ENCODE measurements around the gene CYTH4. TPM values are rescaled to one million over a fixed set of nuclear protein-coding genes. Genes with fewer than 3 reads are reported as not detected.

The CYTH4 gene
- total RNA-seq, 1 donor from 2014 or later = 40.0 TPM

GRCh38 chr22:37283393-37283937, 1.2 kb downstream of the CYTH4 start:
- DNase-seq (ENCODE audit: low spot score) (no peak), ATAC-seq (peak; percentile 38)
- intact Hi-C loops (cut with DNase I) = no loop called here

GRCh38 chr22:37284126-37284804, 2.0 kb downstream of the CYTH4 start:
- intact Hi-C loops (cut with DNase I) = no loop called here
- ATAC-seq (peak; percentile 4), DNase-seq (ENCODE audit: low spot score) (no peak)

GRCh38 chr22:37284805-37285355, 2.6 kb downstream of the CYTH4 start:
- no peak for DNase-seq (ENCODE audit: low spot score)
- intact Hi-C loops (cut with DNase I) = no loop called here
- ATAC-seq = peak; percentile 91

- DNase-seq (ENCODE audit: low spot score) (no peak), ATAC-seq (no peak)
- intact Hi-C loops (cut with DNase I) = no loop called here
Observed at GRCh38 chr22:37285937-37286336, 3.6 kb downstream of the CYTH4 start.

- ATAC-seq (no peak), DNase-seq (ENCODE audit: low spot score) (no peak)
- intact Hi-C loops (cut with DNase I) = no loop called here
Observed at GRCh38 chr22:37287550-37287951, 5.2 kb downstream of the CYTH4 start.

- DNase-seq (ENCODE audit: low spot score) = no peak
- intact Hi-C loops (cut with DNase I) = no loop called here
- ATAC-seq = no peak
Observed at GRCh38 chr22:37288521-37288920, 6.2 kb downstream of the CYTH4 start.

GRCh38 chr22:37289156-37289735, 6.9 kb downstream of the CYTH4 start:
- ATAC-seq (no peak), DNase-seq (ENCODE audit: low spot score) (no peak)
- intact Hi-C loops (cut with DNase I) = no loop called here

GRCh38 chr22:37290737-37291136, 8.4 kb downstream of the CYTH4 start:
- intact Hi-C loops (cut with DNase I) = no loop called here
- ATAC-seq = no peak

GRCh38 chr22:37291559-37292298, 9.4 kb downstream of the CYTH4 start:
- DNase-seq (ENCODE audit: low spot score) (no peak), ATAC-seq (no peak)
- intact Hi-C loops (cut with DNase I) = no loop called here

More at GRCh38 chr22:37290737-37291136, 8.4 kb downstream of the CYTH4 start:
- DNase-seq (ENCODE audit: low spot score) = no peak

- intact Hi-C loops (cut with DNase I) = no loop called here
- no peak for DNase-seq (ENCODE audit: low spot score)
- ATAC-seq = no peak
Observed at GRCh38 chr22:37292641-37293040, 10.3 kb downstream of the CYTH4 start.

GRCh38 chr22:37293172-37293571, 10.9 kb downstream of the CYTH4 start:
- DNase-seq (ENCODE audit: low spot score) (no peak), ATAC-seq (no peak)
- intact Hi-C loops (cut with DNase I) = no loop called here

GRCh38 chr22:37294747-37295146, 12.4 kb downstream of the CYTH4 start:
- ATAC-seq = no peak
- no peak for DNase-seq (ENCODE audit: low spot score)
- intact Hi-C loops (cut with DNase I) = no loop called here

GRCh38 chr22:37295213-37295886, 13.0 kb downstream of the CYTH4 start:
- DNase-seq (ENCODE audit: low spot score) (no peak), ATAC-seq (no peak)
- intact Hi-C loops (cut with DNase I) = no loop called here

- no peak for DNase-seq (ENCODE audit: low spot score)
- intact Hi-C loops (cut with DNase I) = no loop called here
- no peak for ATAC-seq
Observed at GRCh38 chr22:37295946-37296345, 13.6 kb downstream of the CYTH4 start.

- DNase-seq (ENCODE audit: low spot score) (no peak), ATAC-seq (no peak)
- intact Hi-C loops (cut with DNase I) = no loop called here
Observed at GRCh38 chr22:37298748-37299495, 16.6 kb downstream of the CYTH4 start.

- ATAC-seq (no peak), DNase-seq (ENCODE audit: low spot score) (no peak)
- intact Hi-C loops (cut with DNase I) = no loop called here
Observed at GRCh38 chr22:37299969-37300509, 17.7 kb downstream of the CYTH4 start.

- DNase-seq (ENCODE audit: low spot score) (no peak), ATAC-seq (peak; percentile 47)
- intact Hi-C loops (cut with DNase I) = no loop called here
Observed at GRCh38 chr22:37300551-37301017, 18.3 kb downstream of the CYTH4 start.

- ATAC-seq (no peak), DNase-seq (ENCODE audit: low spot score) (no peak)
- intact Hi-C loops (cut with DNase I) = no loop called here
Observed at GRCh38 chr22:37301144-37301830, 19.0 kb downstream of the CYTH4 start.
